Activated naive CD8-positive, alpha-beta T cell treated with anti-CD3 and anti-CD28 coated beads, Interleukin-2, amount 50 U/mL, for 24 hours (primary cell): ENCODE data around the gene ZNF597.

Experiments used
- ATAC-seq: fragments of 150-1000 bp; cut with Tn5 transposase; one replicate; pipeline ENCODE4 v1.10.0; 2021
- DNase-seq: peaks from one replicate; pipeline ENCODE4 v3.0.0; 2021
- H3K27ac Mint-ChIP-seq: one replicate; pipeline ENCODE4 v1.8.0; 2021; ENCODE audit warnings: mild to moderate bottlenecking, mixed read lengths
- H3K27me3 Mint-ChIP-seq: one replicate; pipeline ENCODE4 v1.8.0; 2021; ENCODE audit warnings: mixed read lengths
- H3K36me3 Mint-ChIP-seq: one replicate; pipeline ENCODE4 v1.8.0; 2021; ENCODE audit warnings: low read depth, mixed read lengths
- H3K4me1 Mint-ChIP-seq: one replicate; pipeline ENCODE4 v1.8.0; 2021; ENCODE audit warnings: mixed read lengths
- H3K4me3 Mint-ChIP-seq: one replicate; pipeline ENCODE4 v1.8.0; 2021; ENCODE audit warnings: mild to moderate bottlenecking, moderate library complexity, mixed read lengths
- H3K9me3 Mint-ChIP-seq: one replicate; pipeline ENCODE4 v1.8.0; 2021; ENCODE audit warnings: mixed read lengths

ZNF597 gene

DNA sequence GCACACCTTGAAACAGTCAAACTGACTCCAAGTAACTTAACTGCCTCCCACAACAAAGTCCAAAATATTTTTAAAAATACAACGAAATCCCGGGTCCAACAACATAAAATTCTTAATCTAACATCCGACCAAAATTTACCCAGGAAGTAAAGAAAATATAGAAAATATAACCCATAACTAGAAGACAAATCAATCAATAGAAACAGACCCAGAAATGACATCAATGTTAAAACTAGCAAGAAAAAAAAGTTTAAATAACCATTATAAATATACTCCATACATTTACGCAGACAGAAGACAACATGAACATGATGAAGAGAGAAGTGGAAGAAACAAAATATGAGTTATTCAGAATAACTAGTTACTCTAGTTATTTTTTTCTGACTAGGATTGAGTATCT, 3.7 kb downstream of the ZNF597 start:
- DNase-seq (no peak), ATAC-seq (no peak)
- Mint-ChIP-seq H3K27ac (no peak overlapping the region), H3K27me3 (no peaks in the 10 kb centered on the region), H3K36me3 (peaks cover 29% of the 10 kb centered on the region), H3K4me1 (peaks cover 20% of the 10 kb centered on the region), H3K9me3 (peaks cover 12% of the 10 kb centered on the region), H3K4me3 (no peak overlapping the region)

DNA sequence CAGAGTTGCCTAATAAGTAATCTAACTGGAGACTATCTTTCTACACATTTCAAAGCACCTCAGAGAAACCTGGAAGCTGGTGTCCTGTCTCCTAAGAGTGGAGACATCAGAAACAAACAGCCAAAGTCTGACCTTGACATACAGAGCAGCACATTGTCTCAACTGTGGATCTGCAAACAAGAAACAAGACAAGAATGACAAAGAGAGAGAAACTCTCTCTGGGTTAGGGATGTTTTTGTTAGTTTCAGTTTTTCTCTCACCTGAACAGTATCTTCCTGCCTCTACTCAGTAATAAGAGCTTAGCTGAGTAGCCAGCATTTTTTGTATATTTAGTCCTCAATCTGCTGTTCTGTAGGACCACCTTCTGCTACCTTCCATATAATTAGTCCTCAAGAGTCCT, 8.9 kb downstream of the ZNF597 start:
- ATAC-seq = no peak

DNA sequence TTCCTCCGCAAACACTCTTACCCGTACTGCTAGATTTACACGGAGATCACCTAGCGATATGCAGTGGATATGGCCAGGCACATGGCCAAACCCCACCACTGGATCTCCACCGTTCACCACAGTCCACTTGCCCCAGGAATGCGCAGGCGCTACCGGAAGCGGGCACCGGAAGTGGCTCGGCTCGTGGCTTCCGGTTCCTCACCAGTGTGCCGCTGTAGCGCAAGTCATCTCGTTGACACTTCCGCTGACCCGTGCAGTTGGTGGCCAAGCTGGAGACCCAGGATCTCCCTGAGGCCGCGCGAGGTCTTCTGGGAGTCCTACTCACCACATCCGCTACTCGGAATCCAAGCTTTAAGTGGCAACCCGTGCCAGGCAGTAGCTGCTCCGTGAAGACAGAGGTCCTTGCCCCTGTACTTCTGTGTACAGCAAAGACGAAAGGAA, 11.5 kb downstream of the ZNF597 start:
- Mint-ChIP-seq H3K27me3 (no peaks in the 10 kb centered on the region), H3K36me3 (peaks cover 25% of the 10 kb centered on the region), H3K9me3 (peaks cover 6% of the 10 kb centered on the region), H3K4me1 (peaks cover 19% of the 10 kb centered on the region), H3K27ac (peak overlapping the region; percentile 78), H3K4me3 (peak overlapping the region; percentile 71)
- DNase-seq = peak; percentile 68
- peak; percentile 79 for ATAC-seq

More for the DNA sequence above, 8.9 kb downstream of the ZNF597 start:
- no peak for DNase-seq
- H3K4me3 Mint-ChIP-seq = no peak overlapping the region
- H3K4me1 Mint-ChIP-seq = peaks cover 20% of the 10 kb centered on the region
- H3K27ac Mint-ChIP-seq = no peak overlapping the region
- peaks cover 6% of the 10 kb centered on the region for H3K9me3 Mint-ChIP-seq
- H3K27me3 Mint-ChIP-seq = no peaks in the 10 kb centered on the region
- H3K36me3 Mint-ChIP-seq = peaks cover 32% of the 10 kb centered on the region

DNA sequence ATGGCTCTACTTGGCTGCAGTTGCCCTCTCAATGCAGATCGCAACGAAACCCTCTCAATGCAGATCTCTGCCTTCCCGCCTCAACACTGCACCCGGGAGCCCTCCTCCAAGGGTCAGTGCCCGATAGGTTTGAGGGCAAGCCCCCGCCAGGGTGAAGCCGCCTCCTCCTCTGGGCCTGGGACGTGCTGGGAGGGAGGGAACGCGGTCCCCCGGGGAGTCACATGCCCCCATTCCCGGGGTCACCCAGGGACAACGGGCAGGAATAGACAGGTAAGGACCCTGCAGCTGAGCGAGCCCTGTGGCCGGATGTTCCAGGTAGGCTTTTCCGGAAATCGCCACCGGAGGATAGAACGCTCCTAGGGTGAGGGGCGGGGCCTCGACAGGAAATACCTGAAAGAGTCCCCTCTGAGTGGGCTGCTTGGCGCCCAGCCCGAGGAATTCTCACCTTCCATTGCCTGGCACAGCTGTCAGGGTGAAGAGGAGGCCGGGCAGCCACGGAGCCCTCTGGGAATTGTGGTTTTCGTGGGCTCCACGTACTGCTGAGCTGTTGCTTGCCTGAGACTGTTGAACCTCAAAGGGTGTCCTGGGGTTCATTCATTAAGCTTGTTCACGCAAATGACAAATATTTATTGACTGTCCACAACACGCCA, 29.4 kb downstream of the ZNF597 start:
- Mint-ChIP-seq H3K9me3 (peaks cover 46% of the 10 kb centered on the region), H3K36me3 (peaks cover 27% of the 10 kb centered on the region), H3K4me3 (no peak overlapping the region), H3K27me3 (no peaks in the 10 kb centered on the region), H3K27ac (no peak overlapping the region), H3K4me1 (no peaks in the 10 kb centered on the region)
- DNase-seq = no peak
- ATAC-seq = no peak

DNA sequence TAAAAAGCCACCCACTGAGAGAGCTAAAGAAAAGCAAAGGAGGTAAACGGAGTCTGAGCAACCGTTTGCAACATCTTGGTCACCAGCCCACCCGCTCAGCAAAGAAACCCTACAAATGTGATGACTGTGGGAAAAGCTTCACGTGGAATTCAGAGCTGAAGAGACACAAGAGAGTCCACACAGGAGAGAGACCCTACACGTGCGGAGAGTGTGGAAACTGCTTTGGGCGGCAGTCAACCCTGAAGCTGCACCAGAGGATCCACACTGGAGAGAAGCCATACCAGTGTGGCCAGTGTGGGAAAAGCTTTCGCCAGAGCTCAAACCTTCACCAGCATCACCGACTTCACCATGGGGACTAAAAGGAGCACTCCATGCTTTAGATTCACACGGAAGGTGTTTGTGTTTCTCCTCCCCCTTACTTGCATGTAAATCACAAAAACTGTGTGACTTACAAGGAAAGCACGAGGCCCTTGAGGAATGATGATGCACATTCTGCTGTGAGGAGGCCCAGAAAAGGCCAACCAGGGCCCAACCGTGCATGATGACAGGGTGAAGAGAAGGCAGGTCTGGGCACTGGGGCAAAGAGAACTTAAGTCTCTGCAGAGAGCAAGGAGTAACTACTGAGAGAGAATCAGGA, 34.6 kb downstream of the ZNF597 start:
- H3K27me3 Mint-ChIP-seq = no peaks in the 10 kb centered on the region
- no peak for DNase-seq
- no peak overlapping the region for H3K4me3 Mint-ChIP-seq
- peaks cover 68% of the 10 kb centered on the region for H3K9me3 Mint-ChIP-seq
- H3K36me3 Mint-ChIP-seq = peaks cover 75% of the 10 kb centered on the region
- ATAC-seq = no peak
- no peak overlapping the region for H3K27ac Mint-ChIP-seq
- H3K4me1 Mint-ChIP-seq = peaks cover 4% of the 10 kb centered on the region

DNA sequence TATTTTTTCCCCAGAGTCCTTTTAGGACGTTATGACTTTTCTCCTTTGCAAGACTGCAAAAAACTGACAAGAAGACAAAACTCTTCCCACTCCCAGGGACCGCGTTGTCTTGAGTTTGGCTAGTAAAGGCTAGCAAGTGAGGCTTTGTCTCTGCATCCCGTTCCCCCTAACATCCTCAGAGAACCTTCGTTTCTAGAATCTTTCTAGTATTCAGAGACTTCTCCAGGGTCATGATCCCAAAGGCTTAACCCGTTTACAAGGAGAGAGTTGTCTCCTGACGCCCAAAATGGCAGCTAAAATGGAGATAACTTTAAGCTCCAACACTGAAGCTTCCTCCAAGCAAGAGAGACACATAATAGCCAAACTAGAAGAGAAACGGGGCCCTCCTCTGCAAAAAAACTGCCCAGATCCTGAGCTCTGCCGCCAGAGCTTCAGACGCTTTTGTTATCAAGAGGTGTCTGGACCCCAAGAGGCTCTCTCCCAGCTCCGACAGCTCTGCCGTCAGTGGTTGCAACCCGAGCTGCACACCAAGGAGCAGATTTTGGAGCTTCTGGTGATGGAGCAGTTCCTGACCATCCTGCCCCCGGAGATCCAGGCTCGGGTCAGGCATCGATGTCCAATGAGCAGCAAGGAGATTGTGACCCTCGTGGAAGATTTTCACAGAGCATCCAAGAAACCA, 41.4 kb downstream of the ZNF597 start:
- DNase-seq (no peak), ATAC-seq (no peak)
- Mint-ChIP-seq H3K4me3 (peak overlapping the region; percentile 95), H3K27me3 (no peaks in the 10 kb centered on the region), H3K36me3 (peaks cover 60% of the 10 kb centered on the region), H3K4me1 (peaks cover 41% of the 10 kb centered on the region), H3K27ac (peak overlapping the region; percentile 80), H3K9me3 (peaks cover 42% of the 10 kb centered on the region)

DNA sequence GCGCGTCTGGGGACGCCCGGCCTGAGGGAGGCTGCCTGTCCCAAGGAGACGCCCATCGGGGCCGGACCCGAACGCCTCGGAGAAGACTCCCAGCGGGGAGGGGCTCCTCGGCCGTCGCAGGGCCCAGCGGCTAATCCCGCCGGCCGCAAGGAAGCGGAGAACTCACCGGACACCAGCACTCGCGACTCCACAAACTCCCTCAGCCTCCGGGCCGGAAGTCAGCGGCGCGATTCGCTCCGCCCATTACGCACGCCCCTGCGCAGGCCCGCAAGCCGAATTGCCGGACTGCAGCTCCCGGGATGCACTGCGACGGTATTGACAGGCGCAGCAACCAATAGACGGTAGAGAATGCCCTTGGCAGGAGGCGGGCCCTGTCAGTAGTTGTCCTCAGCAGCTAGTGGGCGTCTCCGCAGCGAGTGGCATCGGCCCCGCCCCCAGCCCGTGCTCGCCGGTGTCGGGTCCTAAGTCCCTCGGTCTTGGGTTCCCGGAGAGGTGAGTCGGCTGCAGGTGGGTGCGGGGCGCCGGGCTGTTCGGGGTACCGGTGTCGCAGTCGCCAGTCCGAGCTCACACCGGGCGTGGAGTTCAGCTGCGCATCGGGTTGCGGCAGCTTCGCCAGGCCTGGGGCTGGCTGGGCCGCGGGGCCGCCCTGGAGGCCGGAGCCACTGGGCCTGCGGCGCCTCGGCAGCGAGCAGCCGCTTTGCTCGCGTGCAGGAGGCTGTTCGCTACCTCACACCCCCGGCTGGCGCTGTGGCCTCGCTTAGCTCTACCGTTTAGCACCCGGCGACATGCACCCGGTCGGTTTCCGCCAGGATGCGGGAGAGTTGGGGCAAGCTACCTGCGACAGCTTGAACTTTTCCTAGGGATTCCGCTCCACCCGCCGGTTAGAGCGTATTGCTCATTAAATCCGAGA, 42.3 kb downstream of the ZNF597 start, which contains the start of the genes ZNF174 and ZSCAN32:
Gene ZNF174, plus strand, starts transcription at position 437 of the 910 bp plus-strand sequence. CDS start 790 bp downstream, outside the sequence.
Gene ZSCAN32, minus strand, starts transcription at position 226 of the 910 bp plus-strand sequence. CDS start 3,447 bp downstream, outside the sequence.
- ATAC-seq = peak; percentile 100
- no peaks in the 10 kb centered on the region for H3K27me3 Mint-ChIP-seq
- peaks cover 60% of the 10 kb centered on the region for H3K36me3 Mint-ChIP-seq
- peak; percentile 98 for DNase-seq
- peak within 1 kb of the TSS; percentile 95 for H3K4me3 Mint-ChIP-seq
- peaks cover 40% of the 10 kb centered on the region for H3K4me1 Mint-ChIP-seq
- peaks cover 42% of the 10 kb centered on the region for H3K9me3 Mint-ChIP-seq
- H3K27ac Mint-ChIP-seq = peak within 1 kb of the TSS; percentile 82

DNA sequence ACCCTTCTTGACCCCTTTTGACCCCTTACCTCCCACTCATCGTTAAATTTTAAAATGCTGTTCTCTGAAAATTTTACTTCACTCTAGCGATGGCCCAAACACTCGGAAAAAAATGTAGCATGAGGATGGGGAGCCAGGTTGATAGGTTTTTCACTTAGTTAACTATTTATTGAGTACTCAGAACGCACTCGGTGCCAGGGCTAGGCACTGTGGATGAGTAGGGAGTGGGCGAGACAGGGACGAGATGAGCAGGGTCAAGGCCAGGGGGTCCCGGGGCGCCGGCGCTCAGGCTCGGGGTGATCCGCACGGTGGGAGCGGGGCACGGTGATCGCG, 42.9 kb downstream of the ZNF597 start:
- peaks cover 38% of the 10 kb centered on the region for H3K9me3 Mint-ChIP-seq
- H3K27ac Mint-ChIP-seq = peak overlapping the region; percentile 82
- H3K4me3 Mint-ChIP-seq = peak overlapping the region; percentile 95
- H3K36me3 Mint-ChIP-seq = peaks cover 60% of the 10 kb centered on the region
- peaks cover 39% of the 10 kb centered on the region for H3K4me1 Mint-ChIP-seq
- no peaks in the 10 kb centered on the region for H3K27me3 Mint-ChIP-seq
- DNase-seq (no peak), ATAC-seq (peak; percentile 34)

DNA sequence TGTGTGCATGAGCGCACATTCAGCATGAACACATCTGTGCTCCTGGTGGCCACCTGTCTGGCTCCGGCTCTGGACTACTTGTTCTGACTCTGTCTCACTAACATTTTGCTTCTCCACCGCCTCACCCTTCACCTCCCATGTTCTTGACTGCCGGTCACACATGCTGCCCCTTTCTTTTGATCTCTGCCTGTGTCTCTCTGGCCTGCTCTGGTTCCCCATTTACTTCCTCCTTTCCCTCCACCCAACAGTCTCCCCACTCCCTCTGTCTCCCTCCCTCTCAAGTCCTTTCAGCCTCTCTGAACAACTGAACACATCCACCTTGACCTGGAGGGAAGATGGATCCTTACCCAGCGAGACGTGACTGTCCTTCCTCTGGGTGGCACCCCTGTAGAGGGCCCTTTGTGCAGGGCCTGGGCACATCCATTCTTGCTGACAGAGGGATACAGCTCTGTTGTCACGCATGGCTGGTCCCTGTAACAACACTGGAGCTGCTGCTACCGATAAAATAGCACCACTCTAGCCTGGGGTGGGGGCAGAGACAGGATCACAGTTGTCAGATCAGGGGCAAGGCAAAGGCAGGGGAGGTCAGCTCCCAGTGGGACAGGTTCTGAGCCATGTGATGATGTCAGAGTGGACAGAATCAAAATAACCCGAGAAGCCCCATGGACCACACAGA, 53.5 kb downstream of the ZNF597 start:
- no peak for DNase-seq
- Mint-ChIP-seq H3K27me3 (no peaks in the 10 kb centered on the region), H3K36me3 (peaks cover 86% of the 10 kb centered on the region), H3K4me1 (peaks cover 5% of the 10 kb centered on the region), H3K4me3 (no peak overlapping the region), H3K9me3 (peaks cover 50% of the 10 kb centered on the region), H3K27ac (no peak overlapping the region)
- no peak for ATAC-seq

DNA sequence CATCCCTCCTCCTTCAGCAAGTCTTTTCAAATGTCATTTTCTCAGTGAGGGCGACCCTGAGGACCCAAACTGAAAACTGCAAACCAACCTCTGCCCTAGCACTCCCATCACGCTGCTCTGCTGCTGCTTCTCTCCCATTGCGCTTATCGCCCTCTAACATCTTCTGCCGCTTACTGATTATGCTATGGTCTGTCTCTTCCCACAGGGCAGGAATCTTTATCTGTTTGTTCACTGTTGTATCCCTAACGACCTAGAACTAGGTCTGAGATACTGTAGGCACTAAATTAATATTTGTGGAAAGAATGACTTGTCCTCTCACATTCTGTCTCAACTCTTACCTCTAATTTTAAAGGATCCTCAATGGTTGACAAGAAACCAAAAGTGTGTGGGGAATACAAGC, 55.0 kb downstream of the ZNF597 start:
- Mint-ChIP-seq H3K27ac (no peak overlapping the region), H3K9me3 (peaks cover 51% of the 10 kb centered on the region), H3K27me3 (no peaks in the 10 kb centered on the region), H3K36me3 (peaks cover 86% of the 10 kb centered on the region), H3K4me1 (no peaks in the 10 kb centered on the region), H3K4me3 (no peak overlapping the region)
- ATAC-seq (no peak), DNase-seq (no peak)

DNA sequence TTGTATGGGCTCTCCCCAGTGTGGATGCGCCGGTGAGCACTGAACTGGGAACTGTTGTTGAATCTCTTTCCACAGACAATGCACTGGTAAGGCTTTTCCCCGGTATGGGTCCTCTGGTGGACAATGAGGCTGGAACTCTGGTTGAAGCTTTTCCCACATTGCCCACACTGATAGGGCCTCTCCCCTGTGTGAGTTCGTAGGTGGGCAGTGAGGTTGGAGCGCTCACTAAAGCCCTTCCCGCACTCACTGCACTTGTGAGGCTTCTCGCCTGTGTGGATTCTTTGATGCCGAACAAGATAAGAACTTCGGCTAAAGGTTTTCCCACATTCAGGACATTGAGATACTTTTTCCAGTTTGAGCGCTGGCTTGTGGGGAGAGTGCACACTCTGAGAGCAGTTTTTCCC, 60.3 kb downstream of the ZNF597 start:
- Mint-ChIP-seq H3K27ac (no peak overlapping the region), H3K9me3 (peaks cover 65% of the 10 kb centered on the region), H3K4me3 (no peak overlapping the region), H3K4me1 (no peaks in the 10 kb centered on the region), H3K27me3 (no peaks in the 10 kb centered on the region), H3K36me3 (peaks cover 80% of the 10 kb centered on the region)
- ATAC-seq = no peak
- DNase-seq = no peak
